ENCODE data around the gene SOX9. TPM values are rescaled to one million over a fixed set of nuclear protein-coding genes. Genes with fewer than 3 reads are reported as not detected.

The SOX9 gene
- not detected for total RNA-seq

DNA sequence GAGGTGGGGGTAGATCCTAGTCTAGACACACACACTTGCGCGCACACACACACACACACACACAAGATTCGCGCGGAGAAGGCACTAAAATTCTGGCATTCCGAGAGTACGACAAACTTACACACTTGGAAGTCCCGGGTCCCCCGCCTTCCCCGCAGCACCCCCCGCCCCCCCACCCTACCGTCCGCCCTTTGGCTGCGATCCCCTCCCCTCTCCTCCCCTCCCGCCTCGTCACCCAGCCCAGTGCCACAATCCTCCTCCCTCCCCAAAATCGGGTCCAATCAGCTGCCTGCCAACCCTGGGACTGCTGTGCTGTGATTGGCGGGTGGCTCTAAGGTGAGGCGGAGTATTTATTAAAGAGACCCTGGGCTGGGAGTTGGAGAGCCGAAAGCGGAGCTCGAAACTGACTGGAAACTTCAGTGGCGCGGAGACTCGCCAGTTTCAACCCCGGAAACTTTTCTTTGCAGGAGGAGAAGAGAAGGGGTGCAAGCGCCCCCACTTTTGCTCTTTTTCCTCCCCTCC, at the start of gene SOX9:
SOX9 (plus strand) TSS at position 379 of the 522 bp plus-strand sequence. CDS start 372 bp downstream, outside the sequence.
- ATAC-seq (replicated peaks in 1 of 2) = no peak
- H3K27me3 Mint-ChIP-seq (ENCODE audit: low read depth) = peaks cover 76% of the 10 kb centered on the region
- no peak within 1 kb of the TSS for H3K27ac Mint-ChIP-seq
- peaks cover 5 to 8% of the 10 kb centered on the region in 2 donors for H3K36me3 Mint-ChIP-seq (ENCODE audit: insufficient read depth in 2 of 2)
- no peaks in the 10 kb centered on the region for H3K9me3 Mint-ChIP-seq
- peak within 1 kb of the TSS; percentile 40 to 59 for H3K4me3 Mint-ChIP-seq
- no peak for DNase-seq
- H3K4me1 Mint-ChIP-seq (ENCODE audit: low read depth) = peaks cover 13% of the 10 kb centered on the region

GRCh38 chr17:72071330-72071729, 49.5 kb upstream of the SOX9 start:
- Mint-ChIP-seq H3K9me3 (peaks cover 2 to 4% of the 10 kb centered on the region in 2 donors), H3K27ac (no peak overlapping the region), H3K4me3 (no peak overlapping the region), H3K36me3 (ENCODE audit: insufficient read depth in 2 of 2) (no peaks in the 10 kb centered on the region), H3K27me3 (ENCODE audit: low read depth) (no peaks in the 10 kb centered on the region), H3K4me1 (ENCODE audit: low read depth) (no peaks in the 10 kb centered on the region)
- ATAC-seq (replicated peaks in 1 of 2) = no peak
- DNase-seq = no peak

DNA sequence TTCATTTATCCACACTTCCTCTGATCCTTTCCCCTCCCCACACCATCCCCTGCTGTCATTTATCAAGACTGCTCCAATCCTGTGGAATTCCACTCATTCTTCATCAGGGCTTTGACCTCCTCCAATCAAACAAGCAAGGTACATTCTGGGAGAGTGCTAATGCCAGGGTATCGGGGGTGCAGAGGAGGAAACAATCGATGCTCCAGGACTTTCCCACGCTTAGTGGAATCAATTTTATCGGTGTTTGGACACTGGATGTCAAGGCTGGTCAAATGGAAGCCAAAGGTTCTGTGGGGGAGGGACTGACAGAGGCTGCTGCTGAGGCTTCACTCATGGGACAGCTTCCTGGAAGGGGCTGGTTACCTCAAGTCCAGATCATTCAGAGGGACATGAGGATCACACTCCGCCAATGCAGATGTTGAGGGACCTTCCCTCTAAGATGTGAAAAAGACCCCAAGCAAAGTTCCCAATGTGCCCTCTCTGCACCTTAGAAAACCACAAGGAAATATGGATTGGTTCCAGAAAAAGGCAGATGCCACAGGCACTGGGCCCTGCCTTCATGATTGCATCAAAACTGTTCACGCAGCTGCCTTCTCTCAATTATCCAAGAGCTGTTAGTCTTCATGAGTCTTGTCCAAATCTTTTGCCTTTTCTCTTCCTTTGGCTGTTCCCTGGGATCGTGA, 44.7 kb upstream of the SOX9 start:
- no peak overlapping the region for H3K4me3 Mint-ChIP-seq
- H3K9me3 Mint-ChIP-seq = peaks cover 6 to 13% of the 10 kb centered on the region in 2 donors
- no peaks in the 10 kb centered on the region for H3K36me3 Mint-ChIP-seq (ENCODE audit: insufficient read depth in 2 of 2)
- no peak for DNase-seq
- no peak for ATAC-seq (replicated peaks in 1 of 2)
- H3K27ac Mint-ChIP-seq = no peak overlapping the region
- H3K4me1 Mint-ChIP-seq (ENCODE audit: low read depth) = no peaks in the 10 kb centered on the region
- no peaks in the 10 kb centered on the region for H3K27me3 Mint-ChIP-seq (ENCODE audit: low read depth)

DNA sequence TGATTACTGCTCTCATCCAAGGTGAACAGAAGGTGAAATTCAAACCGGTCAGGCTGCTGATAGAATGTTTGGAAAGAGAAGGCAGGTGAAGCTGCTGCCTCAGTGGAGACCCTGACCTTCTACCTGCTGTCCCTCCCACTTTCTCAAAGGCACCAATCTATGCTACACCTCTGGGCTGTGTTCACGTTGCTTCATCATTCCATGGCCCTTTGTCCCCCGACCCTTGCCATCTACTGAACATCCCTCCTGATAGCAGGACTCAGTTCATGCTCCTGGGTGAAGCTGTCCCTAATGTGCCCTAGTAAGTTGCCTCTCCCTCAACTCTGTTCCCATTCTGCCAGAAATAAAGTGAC, 44.2 kb upstream of the SOX9 start:
- DNase-seq (no peak), ATAC-seq (replicated peaks in 1 of 2) (no peak)
- Mint-ChIP-seq H3K27me3 (ENCODE audit: low read depth) (no peaks in the 10 kb centered on the region), H3K9me3 (peaks cover 6 to 13% of the 10 kb centered on the region in 2 donors), H3K27ac (no peak overlapping the region), H3K4me3 (no peak overlapping the region), H3K4me1 (ENCODE audit: low read depth) (no peaks in the 10 kb centered on the region), H3K36me3 (ENCODE audit: insufficient read depth in 2 of 2) (no peaks in the 10 kb centered on the region)

- H3K4me1 Mint-ChIP-seq (ENCODE audit: low read depth) = no peaks in the 10 kb centered on the region
- H3K4me3 Mint-ChIP-seq = no peak overlapping the region
- no peak overlapping the region for H3K27ac Mint-ChIP-seq
- H3K27me3 Mint-ChIP-seq (ENCODE audit: low read depth) = no peaks in the 10 kb centered on the region
- peaks cover 0 to 2% of the 10 kb centered on the region in 2 donors for H3K36me3 Mint-ChIP-seq (ENCODE audit: insufficient read depth in 2 of 2)
- H3K9me3 Mint-ChIP-seq = peaks cover 9 to 13% of the 10 kb centered on the region in 2 donors
- ATAC-seq (replicated peaks in 1 of 2) = no peak
- DNase-seq = no peak
Observed at GRCh38 chr17:72077326-72077960, 43.4 kb upstream of the SOX9 start.

DNA sequence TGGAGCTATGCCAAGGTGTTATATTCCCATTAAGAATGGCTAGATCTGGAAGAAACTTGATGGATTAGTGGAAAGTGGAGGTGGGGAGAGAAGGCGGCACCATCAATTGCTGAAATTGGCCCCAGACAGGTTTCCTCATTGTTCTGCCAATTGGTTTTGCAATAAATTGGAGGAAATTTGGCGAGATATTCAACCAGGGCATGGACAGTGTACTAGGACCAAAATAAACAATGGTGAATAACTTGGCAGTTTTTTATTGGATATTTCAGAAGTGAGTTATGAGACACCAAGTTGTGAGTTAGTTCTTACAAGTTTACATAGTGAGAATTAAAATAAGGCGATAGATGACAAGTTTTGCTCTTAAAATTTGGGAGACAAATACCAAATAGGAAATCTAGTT, 41.1 kb upstream of the SOX9 start:
- Mint-ChIP-seq H3K27ac (no peak overlapping the region), H3K9me3 (peaks cover 8 to 9% of the 10 kb centered on the region in 2 donors), H3K27me3 (ENCODE audit: low read depth) (no peaks in the 10 kb centered on the region), H3K4me3 (no peak overlapping the region), H3K4me1 (ENCODE audit: low read depth) (no peaks in the 10 kb centered on the region), H3K36me3 (ENCODE audit: insufficient read depth in 2 of 2) (peaks cover 0 to 2% of the 10 kb centered on the region in 2 donors)
- DNase-seq (no peak), ATAC-seq (replicated peaks in 1 of 2) (no peak)

DNA sequence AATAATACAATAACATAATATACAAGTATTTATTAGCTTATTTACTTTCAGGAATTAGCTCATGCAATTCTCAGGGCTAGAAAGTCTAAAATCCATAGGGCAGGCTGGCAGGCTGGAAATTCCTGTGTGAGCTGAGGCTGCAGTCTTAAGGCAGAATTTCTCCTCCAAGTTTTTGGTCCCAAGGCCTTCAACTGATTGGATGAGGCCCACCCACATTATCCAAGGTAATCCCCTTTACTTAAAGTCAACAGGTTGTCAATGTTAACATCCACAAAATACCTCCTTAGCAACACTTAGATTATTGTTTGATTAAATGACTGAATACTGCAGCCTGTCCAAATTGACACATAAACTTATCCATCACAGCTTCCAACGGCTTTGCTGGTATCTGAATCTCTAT, 32.9 kb upstream of the SOX9 start:
- ATAC-seq (replicated peaks in 1 of 2) (no peak), DNase-seq (no peak)
- Mint-ChIP-seq H3K9me3 (peaks cover 0 to 2% of the 10 kb centered on the region in 2 donors), H3K4me3 (no peak overlapping the region), H3K27ac (no peak overlapping the region), H3K36me3 (ENCODE audit: insufficient read depth in 2 of 2) (no peaks in the 10 kb centered on the region), H3K4me1 (ENCODE audit: low read depth) (no peaks in the 10 kb centered on the region), H3K27me3 (ENCODE audit: low read depth) (no peaks in the 10 kb centered on the region)

DNA sequence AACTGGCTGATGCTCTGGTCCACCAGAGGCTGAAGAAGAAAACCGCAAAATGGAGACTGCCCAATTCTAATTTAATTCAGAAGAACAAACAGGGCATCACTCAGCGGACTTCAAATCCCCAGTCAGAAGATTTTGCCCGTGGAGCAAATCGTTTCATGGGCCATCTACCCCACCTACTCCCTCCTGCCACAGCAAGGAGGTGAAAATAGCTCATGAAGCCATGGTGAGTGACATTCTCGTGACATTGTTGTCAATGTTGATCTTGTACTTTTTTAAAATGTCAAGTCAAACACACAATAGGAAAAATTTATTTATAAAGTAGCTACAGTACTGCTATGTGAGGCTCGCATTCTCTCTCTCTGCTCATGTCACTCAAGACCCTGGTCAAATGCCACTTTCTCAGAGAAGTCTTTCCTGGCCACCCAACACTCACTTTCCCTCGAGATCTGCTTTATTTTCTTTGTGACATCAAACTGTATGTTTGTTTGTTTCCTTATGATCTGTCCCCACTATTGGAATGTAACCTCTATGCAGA, 31.3 kb upstream of the SOX9 start:
- Mint-ChIP-seq H3K27me3 (ENCODE audit: low read depth) (no peaks in the 10 kb centered on the region), H3K27ac (no peak overlapping the region), H3K4me3 (no peak overlapping the region), H3K4me1 (ENCODE audit: low read depth) (no peaks in the 10 kb centered on the region), H3K9me3 (peaks cover 0 to 2% of the 10 kb centered on the region in 2 donors), H3K36me3 (ENCODE audit: insufficient read depth in 2 of 2) (no peaks in the 10 kb centered on the region)
- no peak for ATAC-seq (replicated peaks in 1 of 2)
- no peak for DNase-seq

GRCh38 chr17:72090108-72090507, 30.7 kb upstream of the SOX9 start:
- no peaks in the 10 kb centered on the region for H3K36me3 Mint-ChIP-seq (ENCODE audit: insufficient read depth in 2 of 2)
- no peaks in the 10 kb centered on the region for H3K27me3 Mint-ChIP-seq (ENCODE audit: low read depth)
- peaks cover 0 to 2% of the 10 kb centered on the region in 2 donors for H3K9me3 Mint-ChIP-seq
- H3K4me1 Mint-ChIP-seq (ENCODE audit: low read depth) = no peaks in the 10 kb centered on the region
- DNase-seq (no peak), ATAC-seq (replicated peaks in 1 of 2) (no peak)
- no peak overlapping the region for H3K4me3 Mint-ChIP-seq
- H3K27ac Mint-ChIP-seq = no peak overlapping the region

GRCh38 chr17:72092710-72093322, 28.0 kb upstream of the SOX9 start:
- H3K36me3 Mint-ChIP-seq (ENCODE audit: insufficient read depth in 2 of 2) = peaks cover 0 to 2% of the 10 kb centered on the region in 2 donors
- H3K4me3 Mint-ChIP-seq = no peak overlapping the region
- no peaks in the 10 kb centered on the region for H3K4me1 Mint-ChIP-seq (ENCODE audit: low read depth)
- DNase-seq (no peak), ATAC-seq (replicated peaks in 1 of 2) (no peak)
- H3K9me3 Mint-ChIP-seq = peaks cover 3 to 4% of the 10 kb centered on the region in 2 donors
- H3K27ac Mint-ChIP-seq = no peak overlapping the region
- no peaks in the 10 kb centered on the region for H3K27me3 Mint-ChIP-seq (ENCODE audit: low read depth)

- Mint-ChIP-seq H3K4me1 (ENCODE audit: low read depth) (no peaks in the 10 kb centered on the region), H3K4me3 (no peak overlapping the region), H3K36me3 (ENCODE audit: insufficient read depth in 2 of 2) (peaks cover 0 to 2% of the 10 kb centered on the region in 2 donors), H3K9me3 (peaks cover 4 to 9% of the 10 kb centered on the region in 2 donors), H3K27ac (no peak overlapping the region), H3K27me3 (ENCODE audit: low read depth) (no peaks in the 10 kb centered on the region)
- ATAC-seq (replicated peaks in 1 of 2) (no peak), DNase-seq (no peak)
Observed at GRCh38 chr17:72093707-72094106, 27.1 kb upstream of the SOX9 start.

GRCh38 chr17:72095316-72095715, 25.5 kb upstream of the SOX9 start:
- ATAC-seq (replicated peaks in 1 of 2) (no peak), DNase-seq (no peak)
- H3K4me1 Mint-ChIP-seq (ENCODE audit: low read depth) = no peaks in the 10 kb centered on the region

DNA sequence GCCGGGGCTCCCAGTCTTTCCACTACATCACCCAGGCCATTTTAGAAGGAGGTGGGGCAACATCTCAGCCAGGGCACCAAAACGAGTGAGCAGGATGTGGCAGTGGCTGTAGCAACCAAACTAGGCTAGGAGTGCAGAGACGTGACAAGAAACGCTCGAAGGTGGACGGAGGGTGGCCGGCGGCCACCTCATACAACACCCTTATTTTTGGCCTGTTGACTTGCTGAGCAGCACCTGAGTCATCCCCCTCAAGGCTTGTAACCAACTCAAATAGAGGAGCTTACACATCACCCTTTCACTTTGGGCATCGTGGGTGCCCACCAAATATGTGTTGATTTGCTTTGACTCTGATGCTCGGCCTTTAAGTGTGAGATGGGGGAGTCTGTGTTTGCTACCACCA, 23.7 kb upstream of the SOX9 start:
- Mint-ChIP-seq H3K27me3 (ENCODE audit: low read depth) (no peaks in the 10 kb centered on the region), H3K4me1 (ENCODE audit: low read depth) (no peaks in the 10 kb centered on the region), H3K9me3 (peaks cover 6 to 11% of the 10 kb centered on the region in 2 donors), H3K27ac (no peak overlapping the region), H3K4me3 (no peak overlapping the region), H3K36me3 (ENCODE audit: insufficient read depth in 2 of 2) (peaks cover 0 to 2% of the 10 kb centered on the region in 2 donors)
- no peak for DNase-seq
- ATAC-seq (replicated peaks in 1 of 2) = no peak

More at GRCh38 chr17:72095316-72095715, 25.5 kb upstream of the SOX9 start:
- Mint-ChIP-seq H3K4me3 (no peak overlapping the region), H3K27ac (no peak overlapping the region), H3K27me3 (ENCODE audit: low read depth) (no peaks in the 10 kb centered on the region), H3K36me3 (ENCODE audit: insufficient read depth in 2 of 2) (peaks cover 0 to 2% of the 10 kb centered on the region in 2 donors), H3K9me3 (peaks cover 4 to 12% of the 10 kb centered on the region in 2 donors)
